GM12874 (cell line): Measurements from ENCODE around the gene FAM83E.

Experiments used
- CTCF ChIP-seq: IDR thresholded peaks from 2 replicates; pipeline ENCODE4 v1.5.1; 2011; ENCODE audit warnings: low read depth, mild to moderate bottlenecking, control low read depth, low read length, moderate library complexity; ENCODE audit not compliant: insufficient read depth

Gene FAM83E

GRCh38 chr19:48637948-48638830, 23.3 kb upstream of the FAM83E start:
- 0 out of 2 replicates have a peak, but pooled peaks have one; percentile 11 for TF ChIP-seq CTCF

DNA sequence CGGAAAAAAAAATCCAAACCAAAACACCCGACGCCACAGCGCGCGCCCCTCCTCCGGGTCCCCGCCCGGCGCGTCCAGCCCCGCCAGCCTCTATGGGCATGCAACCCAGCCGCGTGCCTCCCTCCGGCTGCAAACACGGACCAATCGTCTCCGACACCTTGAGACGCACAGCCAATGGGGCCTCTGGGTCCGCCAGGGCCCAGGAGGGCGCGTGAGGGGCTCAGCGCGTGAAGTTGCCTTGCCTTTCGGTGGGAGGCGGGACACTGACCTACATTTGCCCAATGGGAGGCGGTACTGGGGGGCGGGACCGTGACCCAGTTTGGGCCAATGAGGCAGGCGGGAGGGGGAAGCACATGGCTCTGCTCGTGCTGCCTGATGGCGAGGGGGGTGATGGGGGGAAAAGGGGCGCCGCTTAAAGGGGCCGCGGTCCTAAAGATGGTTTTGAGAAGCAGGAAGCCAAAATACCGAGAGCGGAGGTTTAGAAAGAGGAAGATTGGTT, 22.6 kb upstream of the FAM83E start:
- no peak for TF ChIP-seq CTCF

DNA sequence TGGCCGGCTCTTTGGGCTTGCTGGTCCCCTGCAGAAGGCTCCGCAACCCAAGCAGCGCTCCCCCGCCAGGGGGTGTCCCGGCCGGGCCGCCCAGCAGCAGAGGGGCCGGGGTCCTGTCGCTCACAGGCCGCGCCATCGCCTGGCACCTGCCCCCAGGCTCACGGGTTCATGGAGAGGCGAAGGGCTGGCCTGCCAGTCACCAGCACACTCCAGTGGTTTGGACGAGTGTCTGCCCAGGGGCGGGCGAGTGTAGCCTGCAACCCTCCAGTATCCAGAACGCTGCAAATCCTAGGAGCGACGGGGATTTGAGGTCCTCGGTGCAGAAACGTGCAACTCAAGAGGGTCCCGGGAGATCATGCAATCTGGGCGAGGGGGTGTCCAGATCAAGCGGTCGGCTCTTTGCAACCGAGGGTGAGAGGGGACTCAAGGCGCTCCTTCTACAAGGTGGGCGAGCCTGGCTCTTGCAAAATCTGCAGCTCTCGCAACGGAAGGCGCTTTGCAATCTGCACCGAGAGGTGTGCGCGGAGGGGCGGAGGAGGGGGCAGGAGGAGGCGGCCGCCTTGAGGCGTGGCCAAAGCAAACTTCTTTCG, 22.1 kb upstream of the FAM83E start, which contains the start of gene DBP:
Gene DBP, minus strand, starts transcription at position 521 of the 590 bp plus-strand sequence. Its CDS starts 385 bp downstream, at position 136.
- TF ChIP-seq CTCF = peak; percentile 37

GRCh38 chr19:48635966-48636858, 21.3 kb upstream of the FAM83E start:
- TF ChIP-seq CTCF = no peak

GRCh38 chr19:48635263-48635965, 20.5 kb upstream of the FAM83E start:
- no peak for TF ChIP-seq CTCF

DNA sequence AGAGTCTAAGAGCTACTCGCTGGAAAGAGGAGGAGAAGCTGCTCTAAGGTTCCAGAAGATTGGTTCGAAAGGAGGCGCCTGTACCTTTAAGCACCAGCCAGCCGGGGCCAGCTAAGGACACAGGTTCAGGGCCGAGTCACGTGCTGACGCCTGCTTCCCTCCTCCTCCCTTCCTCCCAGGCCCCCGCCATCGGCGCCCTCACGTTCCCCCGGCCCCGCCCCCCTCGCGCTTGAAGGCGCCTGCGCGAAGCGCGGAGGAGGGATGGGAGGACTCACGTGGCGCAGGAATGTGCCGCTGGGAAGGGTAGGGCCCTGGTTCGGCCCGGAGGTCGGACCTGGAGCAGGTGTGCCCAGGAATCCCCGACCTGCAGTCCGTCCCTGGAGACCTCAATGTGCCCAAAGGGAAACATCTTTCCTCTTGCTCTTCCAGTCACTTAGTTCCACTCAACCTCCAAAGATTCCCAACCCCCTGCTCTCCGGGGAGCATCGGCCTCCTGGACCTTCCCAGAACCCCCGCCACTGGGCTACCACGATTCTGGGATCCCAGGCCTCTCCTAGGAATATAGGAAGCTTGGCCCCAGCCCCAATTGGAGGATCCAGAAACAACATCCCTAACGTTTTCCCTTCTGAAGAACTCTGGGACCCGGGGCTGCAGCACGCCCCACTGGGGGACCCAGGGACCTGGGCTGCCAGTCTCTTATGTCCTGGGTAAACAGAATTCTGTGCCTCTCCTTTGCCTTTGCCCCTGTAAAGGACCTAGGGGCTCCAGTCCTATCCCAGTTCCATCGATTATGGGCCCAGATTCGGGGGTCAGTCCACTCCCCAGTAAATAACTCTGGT, 19.8 kb upstream of the FAM83E start:
- no peak for TF ChIP-seq CTCF
